Endothelial cell of umbilical vein (primary cell): ENCODE measurements around the gene LRR1. TPM values are rescaled to one million over a fixed set of nuclear protein-coding genes. Genes with fewer than 3 reads are reported as not detected.
A peak's percentile ranks its signal among the peaks of the same experiment; 100 is the strongest.

Source experiments
- BruUV-seq: library from RNA; stranded (reverse); fragments of 400-500 nt; replicated peaks from 2 replicates; lab custom pipeline; 2021; lab: Mats Ljungman, UMichigan
- CTCF ChIA-PET: fragments of 300-600, 350-600 bp; sonication (Branson Sonifier 250); formaldehyde crosslinking; loops from one replicate; lab custom pipeline; 2021; ENCODE audit warnings: antibody characterized with exemption, inconsistent platforms; lab: Charles Lee
- POLR2A ChIA-PET: fragments of 300-600, 350-600 bp; sonication (Branson Sonifier 250); formaldehyde crosslinking; loops from one replicate; lab custom pipeline; 2021; ENCODE audit warnings: antibody characterized with exemption, inconsistent platforms; lab: Charles Lee
- DNase-seq: peaks from one replicate; pipeline ENCODE4 v3.0.0-alpha.2; 2011; ENCODE audit warnings: low read depth, low spot score
- FAIRE-seq: peaks from 2 replicates; lab custom pipeline; 2011; peaks lifted over from hg19 to GRCh38; lab: Jason Lieb, UNC
- H2AFZ ChIP-seq: 2 replicates; pipeline ENCODE4 v1.6.0; 2012; ENCODE audit warnings: low read depth, low read length, control low read depth, inconsistent platforms
- H3K27ac ChIP-seq: 2 replicates; pipeline ENCODE4 v1.5.1; 2011; ENCODE audit warnings: low read depth, mild to moderate bottlenecking, control low read depth, low read length, moderate library complexity; ENCODE audit not compliant: insufficient read depth
- H3K27me3 ChIP-seq, 2 experiments: 2 replicates each; pipeline versions ENCODE4 v1.6.0 to v1.6.1; 2011; ENCODE audit warnings: low read length in 2 of 2, mixed read lengths in 1 of 2; ENCODE audit not compliant: control insufficient read depth in 2 of 2, insufficient read depth in 2 of 2
- H3K36me3 ChIP-seq, 2 experiments: 2 replicates in 1 of 2; 3 replicates in 1 of 2; pipeline ENCODE4 v1.5.1; 2011; ENCODE audit warnings: low read length in 2 of 2, mild to moderate bottlenecking in 1 of 2, moderate library complexity in 1 of 2; ENCODE audit not compliant: control insufficient read depth in 2 of 2, insufficient read depth in 2 of 2; ENCODE audit errors: extremely low read depth in 1 of 2
- H3K4me1 ChIP-seq: 3 replicates; pipeline ENCODE4 v1.5.1; 2011; ENCODE audit warnings: mild to moderate bottlenecking, low read length; ENCODE audit not compliant: control insufficient read depth, insufficient read depth; ENCODE audit errors: extremely low read depth
- H3K4me2 ChIP-seq: 2 replicates; pipeline ENCODE4 v1.6.1; 2011; ENCODE audit warnings: low read length, control low read depth, mixed read lengths; ENCODE audit not compliant: insufficient read depth
- H3K4me3 ChIP-seq, 3 experiments: fragments of 200-600 bp in 1 of 3; sonication (generic), shearing (Covaris generic) in 1 of 3; replicated peaks in 1 of 3; 2 replicates each; pipeline ENCODE4 v1.5.1; 2011 to 2016; ENCODE audit warnings: control low read depth in 3 of 3, low read length in 3 of 3, mild to moderate bottlenecking in 2 of 3, inconsistent platforms in 1 of 3, low read depth in 1 of 3, moderate library complexity in 1 of 3; ENCODE audit not compliant: insufficient read depth in 1 of 3
- H3K79me2 ChIP-seq: 2 replicates; pipeline ENCODE4 v1.6.0; 2012; ENCODE audit warnings: low read length, inconsistent platforms; ENCODE audit not compliant: control insufficient read depth, insufficient read depth
- H3K9ac ChIP-seq: replicated peaks from 2 replicates; pipeline ENCODE3; 2011; ENCODE audit warnings: low read length, control low read depth; ENCODE audit not compliant: insufficient read depth; ENCODE audit errors: extremely low read depth
- H3K9me1 ChIP-seq: replicated peaks from 3 replicates; pipeline ENCODE4 v1.6.0; 2011; ENCODE audit warnings: mild to moderate bottlenecking, low read length; ENCODE audit not compliant: control insufficient read depth, insufficient read depth; ENCODE audit errors: extremely low read depth
- H3K9me3 ChIP-seq: replicated peaks from 2 replicates; pipeline ENCODE4 v1.5.1; 2012; ENCODE audit warnings: low read length, inconsistent platforms; ENCODE audit not compliant: control insufficient read depth, insufficient read depth
- H4K20me1 ChIP-seq: replicated peaks from 2 replicates; pipeline ENCODE3; 2011; ENCODE audit warnings: mild to moderate bottlenecking, low read length; ENCODE audit not compliant: control insufficient read depth, insufficient read depth; ENCODE audit errors: extremely low read depth
- EZH2 ChIP-seq: IDR thresholded peaks from 2 replicates; pipeline ENCODE4 v1.6.1; 2012; ENCODE audit warnings: borderline replicate concordance, low read depth, mild to moderate bottlenecking, moderate library complexity, low read length, inconsistent platforms; ENCODE audit not compliant: severe bottlenecking
- FOS ChIP-seq: IDR thresholded peaks from 2 replicates; pipeline ENCODE4 v1.6.1; 2011; ENCODE audit warnings: mild to moderate bottlenecking, low read length, moderate library complexity, borderline replicate concordance; ENCODE audit not compliant: insufficient read depth
- GATA2 ChIP-seq: IDR thresholded peaks from 2 replicates; pipeline ENCODE4 v1.7.0; 2011; ENCODE audit warnings: low read depth, mild to moderate bottlenecking, moderate library complexity, mixed read lengths, low read length; ENCODE audit not compliant: insufficient read length, insufficient read depth
- JUN ChIP-seq: IDR thresholded peaks from 2 replicates; pipeline ENCODE4 v1.6.1; 2011; ENCODE audit warnings: borderline replicate concordance, low read depth; ENCODE audit not compliant: insufficient read length, insufficient read depth
- MAX ChIP-seq: IDR thresholded peaks from 2 replicates; pipeline ENCODE4 v1.6.1; 2011; ENCODE audit not compliant: insufficient read depth, insufficient read length
- MYC ChIP-seq: IDR thresholded peaks from one replicate; pipeline ENCODE4 v1.6.1; 2011; ENCODE audit warnings: mild to moderate bottlenecking, low read depth, low read length
- POLR2A ChIP-seq: IDR thresholded peaks from 2 replicates; pipeline ENCODE4 v1.6.1; 2012; ENCODE audit warnings: low read depth, mild to moderate bottlenecking, control low read depth, low read length
- POLR2AphosphoS5 ChIP-seq: IDR thresholded peaks from 2 replicates; pipeline ENCODE4 v1.6.1; 2012; ENCODE audit warnings: low read depth, mild to moderate bottlenecking, control low read depth, low read length, moderate library complexity; ENCODE audit not compliant: insufficient read depth
- dilution Hi-C: fragments of 300-500 bp; cut with MboI; formaldehyde crosslinking; loops from one replicate; pipeline ENCODE4 v1.15.0; 2019; ENCODE audit warnings: low sequenced_read_pairs; ENCODE audit not compliant: extremely low pct_ligation_motif_present
- intact Hi-C: fragments of 100-400 bp; cut with micrococcal nuclease; formaldehyde crosslinking; loops from one replicate; pipeline ENCODE4 v1.10.0; 2022
- polyA plus RNA-seq, 4 experiments: library from polyadenylated mRNA; depleted of rRNA in 3 of 4; stranded (reverse) in 3 of 4; unstranded in 1 of 4; fragments of >200 nt; gene quantifications; 2 replicates each; pipeline versions ENCODE4 v1.2.1 to v1.2.3, GENCODE V29; 2011 to 2012; ENCODE audit warnings: missing spikeins in 1 of 4
- total RNA-seq: library from RNA; stranded (reverse); gene quantifications from 2 replicates; pipeline ENCODE4 v1.2.3, GENCODE V29; 2021
- TF ChIP-seq, protein P1 (sequence below), 2 donors: IDR thresholded peaks; 1 replicate in 1 of 2; 2 replicates in 1 of 2; pipeline ENCODE4 v1.5.1; 2011; ENCODE audit warnings: low read length in 2 of 2, mild to moderate bottlenecking in 2 of 2, moderate library complexity in 2 of 2, control low read depth in 1 of 2, inconsistent platforms in 1 of 2, low read depth in 1 of 2; ENCODE audit not compliant: insufficient read depth in 1 of 2; ENCODE audit errors: extremely low read depth in 1 of 2

Gene LRR1
- total and polyA plus RNA-seq, 2 donors (not counting 3 experiments of a cell fraction or from before 2014, with no cell fraction given) = 17.7 to 30.9 TPM

GRCh38 chr14:49586673-49587460 lies 11.9 kb upstream of the LRR1 start:
- Histone ChIP-seq H4K20me1 (peaks cover 5% of the 10 kb centered on the region), H3K4me1 (peaks cover 10% of the 10 kb centered on the region), H3K4me3 (peak overlapping the region in 1 of 3 experiments; percentile 34), H3K79me2 (peaks cover 43% of the 10 kb centered on the region), H3K27ac (peak overlapping the region; percentile 82), H3K4me2 (peak overlapping the region; percentile 75), H2AFZ (peak overlapping the region; percentile 36), H3K9ac (peak overlapping the region; percentile 29), H3K36me3 (peaks cover 6 to 8% of the 10 kb centered on the region in 2 experiments), H3K9me3 (no peaks in the 10 kb centered on the region), H3K9me1 (no peaks in the 10 kb centered on the region), H3K27me3 (no peaks in the 10 kb centered on the region)
- POLR2A ChIA-PET = interaction anchor here (0.5 to 2.5 kb wide), 5 partner anchors 8 to 181 kb away, joined by 3 to 12 read pairs (median 10); partner anchors contain the start of genes KLHDC2, LRR1, MGAT2 and RPL36AL
- TF ChIP-seq MYC = no peak
- TF ChIP-seq FOS = no peak
- TF ChIP-seq JUN = no peak
- no peak for TF ChIP-seq EZH2
- no peak for TF ChIP-seq MAX
- peak; percentile 11 for TF ChIP-seq POLR2AphosphoS5
- TF ChIP-seq GATA2 = peak; percentile 21
- TF ChIP-seq POLR2A = no peak
- TF ChIP-seq, protein P1, sequence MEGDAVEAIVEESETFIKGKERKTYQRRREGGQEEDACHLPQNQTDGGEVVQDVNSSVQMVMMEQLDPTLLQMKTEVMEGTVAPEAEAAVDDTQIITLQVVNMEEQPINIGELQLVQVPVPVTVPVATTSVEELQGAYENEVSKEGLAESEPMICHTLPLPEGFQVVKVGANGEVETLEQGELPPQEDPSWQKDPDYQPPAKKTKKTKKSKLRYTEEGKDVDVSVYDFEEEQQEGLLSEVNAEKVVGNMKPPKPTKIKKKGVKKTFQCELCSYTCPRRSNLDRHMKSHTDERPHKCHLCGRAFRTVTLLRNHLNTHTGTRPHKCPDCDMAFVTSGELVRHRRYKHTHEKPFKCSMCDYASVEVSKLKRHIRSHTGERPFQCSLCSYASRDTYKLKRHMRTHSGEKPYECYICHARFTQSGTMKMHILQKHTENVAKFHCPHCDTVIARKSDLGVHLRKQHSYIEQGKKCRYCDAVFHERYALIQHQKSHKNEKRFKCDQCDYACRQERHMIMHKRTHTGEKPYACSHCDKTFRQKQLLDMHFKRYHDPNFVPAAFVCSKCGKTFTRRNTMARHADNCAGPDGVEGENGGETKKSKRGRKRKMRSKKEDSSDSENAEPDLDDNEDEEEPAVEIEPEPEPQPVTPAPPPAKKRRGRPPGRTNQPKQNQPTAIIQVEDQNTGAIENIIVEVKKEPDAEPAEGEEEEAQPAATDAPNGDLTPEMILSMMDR (IDR thresholded peaks at IDR 0.05; ENCODE audit: extremely low read depth in 1 of 2, insufficient read depth in 1 of 2, low read depth in 1 of 2, low read length in 2 of 2) = peak; percentile 59 to 62
- no TSS peak for BruUV-seq
- intact Hi-C loops (loop anchor here (1.0 to 5.0 kb wide), 7 partner anchors 11 to 180 kb away; partner anchors contain the start of genes KLHDC1, LRR1, MGAT2 and RPL36AL), dilution Hi-C loops (no loop called here)
- DNase-seq (peak; percentile 87), FAIRE-seq (peak; percentile 79)
- CTCF ChIA-PET = interaction anchor here (0.7 to 3.8 kb wide), 12 partner anchors 8 to 125 kb away, joined by 3 to 30 read pairs (median 8); partner anchors contain the start of genes LRR1, MGAT2 and RPL36AL
